ENCODE measurements around the gene EBF3.

- no peak for TF ChIP-seq CTCF (IDR thresholded peaks at IDR 0.05)
- TF ChIP-seq EZH2phosphoT487 (IDR thresholded peaks at IDR 0.05) = no peak
Observed at GRCh38 chr10:129863201-129863663, 100.8 kb downstream of the EBF3 start.
